CD14-positive monocyte (primary cell): Measurements from ENCODE around the gene ART4. TPM values are rescaled to one million over a fixed set of nuclear protein-coding genes. Genes with fewer than 3 reads are reported as not detected.

Experiments
- DNase-seq, 3 donors: peaks; one replicate each; pipeline ENCODE4 v3.0.0-alpha.2; 2011 to 2022
- H2AFZ ChIP-seq: 2 replicates; pipeline ENCODE4 v1.6.0; 2012; ENCODE audit warnings: mild to moderate bottlenecking, low read depth, low read length, inconsistent platforms; ENCODE audit not compliant: insufficient read depth, poor library complexity, severe bottlenecking
- H3K27ac ChIP-seq, 2 donors: 1 replicate in 1 of 2; 2 replicates in 1 of 2; pipeline ENCODE4 v1.5.1; 2012 to 2013; ENCODE audit warnings: low read length in 2 of 2, control low read depth in 1 of 2, inconsistent platforms in 1 of 2, low read depth in 1 of 2, mild to moderate bottlenecking in 1 of 2
- H3K27me3 ChIP-seq, 2 donors: one replicate each; pipeline versions ENCODE4 v1.6.0 to v1.6.1; 2011 to 2013; ENCODE audit warnings: low read length in 2 of 2; ENCODE audit not compliant: control insufficient read depth in 2 of 2, insufficient read depth in 2 of 2
- H3K36me3 ChIP-seq, 2 donors: replicated peaks in 1 of 2; 1 replicate in 1 of 2; 2 replicates in 1 of 2; pipeline versions ENCODE4 v1.5.1 to v1.6.1; 2012 to 2013; ENCODE audit warnings: low read length in 2 of 2, control low read depth in 1 of 2, inconsistent platforms in 1 of 2, mild to moderate bottlenecking in 1 of 2; ENCODE audit not compliant: insufficient read depth in 2 of 2, control insufficient read depth in 1 of 2
- H3K4me1 ChIP-seq, 2 donors: 1 replicate in 1 of 2; 2 replicates in 1 of 2; pipeline versions ENCODE4 v1.5.1 to v1.6.1; 2012 to 2013; ENCODE audit warnings: low read length in 2 of 2, control low read depth in 1 of 2, inconsistent platforms in 1 of 2, mild to moderate bottlenecking in 1 of 2, moderate library complexity in 1 of 2; ENCODE audit not compliant: insufficient read depth in 2 of 2, control insufficient read depth in 1 of 2
- H3K4me2 ChIP-seq: replicated peaks from 2 replicates; pipeline ENCODE3; 2012; ENCODE audit warnings: low read length, moderate library complexity, mild to moderate bottlenecking; ENCODE audit not compliant: poor library complexity, severe bottlenecking; ENCODE audit errors: extremely low read depth
- H3K4me3 ChIP-seq, 3 experiments: fragments of 200-600 bp in 1 of 3; sonication (generic) in 1 of 3; replicated peaks in 1 of 3; 1 replicate in 2 of 3; 2 replicates in 1 of 3; pipeline ENCODE4 v1.5.1; 2011 to 2013; ENCODE audit warnings: low read length in 3 of 3, mild to moderate bottlenecking in 3 of 3, control low read depth in 2 of 3, low read depth in 2 of 3, inconsistent platforms in 1 of 3, moderate library complexity in 1 of 3
- H3K79me2 ChIP-seq: 2 replicates; pipeline ENCODE4 v1.6.0; 2012; ENCODE audit warnings: mild to moderate bottlenecking, control low read depth, inconsistent platforms, low read length, moderate library complexity; ENCODE audit not compliant: insufficient read depth
- H3K9ac ChIP-seq: 2 replicates; pipeline ENCODE4 v1.6.0; 2017; ENCODE audit warnings: low read length, mild to moderate bottlenecking; ENCODE audit not compliant: insufficient read depth, poor library complexity, severe bottlenecking
- H3K9me3 ChIP-seq, 2 donors: replicated peaks in 1 of 2; 1 replicate in 1 of 2; 2 replicates in 1 of 2; pipeline versions ENCODE4 v1.5.1 to v1.6.1; 2012 to 2013; ENCODE audit warnings: low read length in 2 of 2, control low read depth in 1 of 2; ENCODE audit not compliant: control insufficient read depth in 1 of 2, insufficient read depth in 1 of 2
- H4K20me1 ChIP-seq: 2 replicates; pipeline ENCODE4 v1.6.0; 2012; ENCODE audit warnings: mild to moderate bottlenecking, low read length, control low read depth, moderate library complexity; ENCODE audit not compliant: insufficient read depth
- H3K27ac Mint-ChIP-seq, 7 donors: one replicate each; pipeline ENCODE4 v1.8.0; 2020; ENCODE audit warnings: mild to moderate bottlenecking in 7 of 7, mixed read lengths in 7 of 7, moderate library complexity in 6 of 7, inconsistent platforms in 2 of 7
- H3K27me3 Mint-ChIP-seq, 3 donors: one replicate each; pipeline ENCODE4 v1.8.0; 2021 to 2022; ENCODE audit warnings: low read depth in 3 of 3, mild to moderate bottlenecking in 3 of 3, mixed read lengths in 3 of 3, moderate library complexity in 3 of 3, inconsistent platforms in 1 of 3
- H3K36me3 Mint-ChIP-seq, 2 donors: one replicate each; pipeline ENCODE4 v1.8.0; 2020; ENCODE audit warnings: mixed read lengths in 2 of 2, inconsistent platforms in 1 of 2, mild to moderate bottlenecking in 1 of 2
- H3K4me1 Mint-ChIP-seq: one replicate; pipeline ENCODE4 v1.8.0; 2020; ENCODE audit warnings: mild to moderate bottlenecking, mixed read lengths
- H3K4me3 Mint-ChIP-seq, 2 donors: one replicate each; pipeline ENCODE4 v1.8.0; 2020; ENCODE audit warnings: mild to moderate bottlenecking in 2 of 2, mixed read lengths in 2 of 2, moderate library complexity in 1 of 2
- H3K9me3 Mint-ChIP-seq, 7 donors: one replicate each; pipeline ENCODE4 v1.8.0; 2020 to 2022; ENCODE audit warnings: mixed read lengths in 7 of 7, mild to moderate bottlenecking in 6 of 7, moderate library complexity in 6 of 7, inconsistent platforms in 2 of 7
- WGBS: methylation state at CpG from one replicate; pipeline ENCODE4 v1.1.5; 2013; ENCODE audit warnings: missing lambda C conversion rate; ENCODE audit not compliant: insufficient coverage; 5-methylcytosine and 5-hydroxymethylcytosine counted together
- intact Hi-C, 2 donors: fragments of 100-400 bp; cut with micrococcal nuclease; formaldehyde crosslinking; loops; one replicate each; pipeline versions ENCODE4 v1.15.0 to v1.15.1; 2023
- polyA plus RNA-seq, 3 donors: library from polyadenylated mRNA; depleted of rRNA in 1 of 3; unstranded in 2 of 3; stranded (reverse) in 1 of 3; fragments of 300-500 nt in 2 of 3; fragments of >200 nt in 1 of 3; fragmentation: Illumina TruSeq in 2 of 3; gene quantifications; 1 replicate in 2 of 3; 2 replicates in 1 of 3; pipeline ENCODE4 v1.2.3, GENCODE V29; 2012 to 2021
- TF ChIP-seq, protein P1 (sequence below): fragments of 200-600 bp; IDR thresholded peaks from one replicate; pipeline ENCODE4 v1.8.0; 2022; ENCODE audit warnings: antibody characterized with exemption, mild to moderate bottlenecking

The ART4 gene
- polyA plus RNA-seq, 3 donors: not detected

DNA sequence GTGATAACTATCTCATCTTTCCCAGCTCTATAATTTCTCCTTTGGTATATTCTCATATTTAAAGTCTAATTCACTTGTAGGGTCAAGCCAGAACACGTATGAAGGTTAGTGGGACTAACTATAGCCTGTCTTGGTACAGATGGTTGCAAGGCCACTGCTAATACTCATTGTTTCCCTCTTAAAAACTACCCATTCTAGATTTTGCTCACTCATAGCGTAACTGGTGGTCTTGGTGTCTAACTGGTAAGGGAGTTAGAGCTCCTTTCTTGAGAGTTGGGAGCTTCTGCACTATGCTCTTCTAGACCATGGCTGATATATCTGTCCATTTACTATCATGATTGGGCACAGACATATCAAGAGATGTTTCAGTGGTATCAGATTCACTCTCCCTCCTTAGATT lies 33.5 kb upstream of the ART4 start:
- intact Hi-C loops: no loop called here
- H3K4me2 ChIP-seq: no peak overlapping the region
- no peak overlapping the region for H3K27ac Mint-ChIP-seq
- peaks cover 0 to 3% of the 10 kb centered on the region in 2 donors for H3K4me1 ChIP-seq
- WGBS: no CpG with 5 or more reads among the region's 2 CpGs
- H2AFZ ChIP-seq: no peak overlapping the region
- H3K9ac ChIP-seq: no peak overlapping the region
- no peak overlapping the region for H3K4me3 ChIP-seq
- TF ChIP-seq, protein P1, sequence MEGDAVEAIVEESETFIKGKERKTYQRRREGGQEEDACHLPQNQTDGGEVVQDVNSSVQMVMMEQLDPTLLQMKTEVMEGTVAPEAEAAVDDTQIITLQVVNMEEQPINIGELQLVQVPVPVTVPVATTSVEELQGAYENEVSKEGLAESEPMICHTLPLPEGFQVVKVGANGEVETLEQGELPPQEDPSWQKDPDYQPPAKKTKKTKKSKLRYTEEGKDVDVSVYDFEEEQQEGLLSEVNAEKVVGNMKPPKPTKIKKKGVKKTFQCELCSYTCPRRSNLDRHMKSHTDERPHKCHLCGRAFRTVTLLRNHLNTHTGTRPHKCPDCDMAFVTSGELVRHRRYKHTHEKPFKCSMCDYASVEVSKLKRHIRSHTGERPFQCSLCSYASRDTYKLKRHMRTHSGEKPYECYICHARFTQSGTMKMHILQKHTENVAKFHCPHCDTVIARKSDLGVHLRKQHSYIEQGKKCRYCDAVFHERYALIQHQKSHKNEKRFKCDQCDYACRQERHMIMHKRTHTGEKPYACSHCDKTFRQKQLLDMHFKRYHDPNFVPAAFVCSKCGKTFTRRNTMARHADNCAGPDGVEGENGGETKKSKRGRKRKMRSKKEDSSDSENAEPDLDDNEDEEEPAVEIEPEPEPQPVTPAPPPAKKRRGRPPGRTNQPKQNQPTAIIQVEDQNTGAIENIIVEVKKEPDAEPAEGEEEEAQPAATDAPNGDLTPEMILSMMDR: no peak
- H3K9me3 Mint-ChIP-seq: peaks cover 0 to 10% (median 3%) of the 10 kb centered on the region in 7 donors
- DNase-seq: no peak
- H3K27me3 ChIP-seq: no peaks in the 10 kb centered on the region
- H3K27ac ChIP-seq: no peak overlapping the region
- no peaks in the 10 kb centered on the region for H3K27me3 Mint-ChIP-seq
- H3K4me3 Mint-ChIP-seq: no peak overlapping the region
- no peaks in the 10 kb centered on the region for H3K9me3 ChIP-seq
- no peaks in the 10 kb centered on the region for H3K36me3 Mint-ChIP-seq
- H4K20me1 ChIP-seq: no peaks in the 10 kb centered on the region
- no peaks in the 10 kb centered on the region for H3K79me2 ChIP-seq
- peaks cover 7% of the 10 kb centered on the region for H3K4me1 Mint-ChIP-seq
- no peaks in the 10 kb centered on the region for H3K36me3 ChIP-seq

DNA sequence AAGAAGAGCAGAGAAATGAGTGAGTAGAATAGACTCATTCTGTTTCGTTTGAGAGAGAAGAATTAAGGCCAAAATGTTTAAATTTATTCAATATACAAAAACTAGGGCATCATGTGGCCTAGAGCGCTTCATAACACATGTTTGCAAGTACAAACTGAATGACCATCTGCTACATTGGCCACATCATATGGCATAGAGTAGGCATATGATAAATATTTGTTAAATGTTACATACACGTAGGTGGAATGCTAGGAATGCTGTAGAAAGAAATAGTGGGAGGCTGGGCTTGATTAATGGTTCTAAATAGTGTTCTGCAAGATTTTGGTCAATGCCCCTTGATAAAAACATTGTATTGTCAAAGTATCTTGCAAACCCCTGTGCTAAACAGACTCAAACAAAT lies 31.6 kb upstream of the ART4 start:
- H3K79me2 ChIP-seq: no peaks in the 10 kb centered on the region
- no peaks in the 10 kb centered on the region for H3K4me1 ChIP-seq
- no peak overlapping the region for H3K27ac Mint-ChIP-seq
- no peaks in the 10 kb centered on the region for H3K27me3 ChIP-seq
- WGBS: no CpG with 5 or more reads among the region's 3 CpGs
- H3K9me3 Mint-ChIP-seq: peaks cover 0 to 6% (median 3%) of the 10 kb centered on the region in 7 donors
- H3K4me2 ChIP-seq: no peak overlapping the region
- H3K4me3 ChIP-seq: no peak overlapping the region
- peaks cover 3% of the 10 kb centered on the region for H3K4me1 Mint-ChIP-seq
- intact Hi-C loops: no loop called here
- TF ChIP-seq, protein P1: no peak
- no peaks in the 10 kb centered on the region for H3K9me3 ChIP-seq
- no peaks in the 10 kb centered on the region for H3K27me3 Mint-ChIP-seq
- H4K20me1 ChIP-seq: no peaks in the 10 kb centered on the region
- no peak overlapping the region for H3K4me3 Mint-ChIP-seq
- no peaks in the 10 kb centered on the region for H3K36me3 ChIP-seq
- H3K36me3 Mint-ChIP-seq: no peaks in the 10 kb centered on the region
- H3K27ac ChIP-seq: no peak overlapping the region
- no peak for DNase-seq
- H3K9ac ChIP-seq: no peak overlapping the region
- H2AFZ ChIP-seq: no peak overlapping the region
